ENCODE results near the gene ZNF296.

DNA sequence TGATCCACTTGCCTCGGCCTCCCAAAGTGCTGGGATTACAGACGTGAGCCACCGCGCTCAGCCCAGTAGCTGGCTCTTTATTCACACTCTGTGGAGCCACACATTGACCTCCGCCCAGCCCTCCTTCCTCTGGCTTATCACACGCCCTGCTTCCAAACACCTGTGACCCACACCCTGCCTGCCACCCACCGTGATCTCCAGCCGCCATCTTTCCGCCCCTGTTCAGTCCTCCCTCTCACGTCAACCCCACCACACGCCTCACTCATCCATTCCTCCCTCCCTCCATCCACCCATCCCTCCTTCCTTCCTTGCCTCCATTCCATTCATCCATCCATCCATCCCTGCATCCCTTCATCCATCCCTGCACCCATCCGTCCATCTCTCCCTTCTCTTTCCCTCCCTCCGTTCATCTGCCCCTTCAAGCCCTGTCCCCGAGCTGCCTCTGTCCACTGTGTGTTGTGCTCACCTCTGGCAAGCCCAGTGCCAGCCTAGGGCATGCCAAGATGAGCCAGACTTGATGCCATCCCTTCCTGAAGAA is 17.6 kb downstream of the ZNF296 start:
- TF ChIP-seq SRF (IDR thresholded peaks at IDR 0.05; ENCODE audit: low read depth, low read length), result no peak
- TF ChIP-seq POLR2A (IDR thresholded peaks at IDR 0.05; ENCODE audit: control extremely low read depth in 1 of 2, low read depth in 2 of 2, low read length in 2 of 2), result no peak
- TF ChIP-seq JUND (IDR thresholded peaks at IDR 0.05; ENCODE audit: low read length), result no peak
- no peak for TF ChIP-seq CEBPB (IDR thresholded peaks at IDR 0.05; ENCODE audit: low read depth, low read length)
- no peak for TF ChIP-seq RFX5 (IDR thresholded peaks at IDR 0.05; ENCODE audit: borderline replicate concordance, low read depth, low read length)
- TF ChIP-seq JUN (IDR thresholded peaks at IDR 0.05; ENCODE audit: low read depth, low read length), result no peak

Measured in H1 (cell line).